ENCODE data around the gene KRTAP19-3.

DNA sequence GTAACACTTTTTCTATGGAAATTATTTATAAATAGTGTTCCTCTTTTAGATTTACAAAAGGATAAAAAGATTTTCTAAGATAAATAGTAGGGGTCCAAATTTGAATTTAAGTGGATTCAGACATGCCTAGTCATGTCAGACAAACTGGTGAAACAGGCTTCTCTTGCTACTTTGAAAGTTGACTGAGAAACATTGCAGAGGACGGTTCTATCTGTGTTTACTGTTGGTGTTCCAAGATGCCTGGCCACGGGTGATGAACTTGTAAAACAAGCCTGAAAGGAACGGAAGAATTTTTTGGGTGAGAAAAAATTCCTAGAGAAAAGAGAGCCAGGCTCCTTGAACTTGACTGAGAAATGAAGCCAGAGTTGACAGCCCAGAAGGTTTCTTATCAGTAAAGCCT lies 13.8 kb downstream of the KRTAP19-3 start:
- TF ChIP-seq, protein P1, sequence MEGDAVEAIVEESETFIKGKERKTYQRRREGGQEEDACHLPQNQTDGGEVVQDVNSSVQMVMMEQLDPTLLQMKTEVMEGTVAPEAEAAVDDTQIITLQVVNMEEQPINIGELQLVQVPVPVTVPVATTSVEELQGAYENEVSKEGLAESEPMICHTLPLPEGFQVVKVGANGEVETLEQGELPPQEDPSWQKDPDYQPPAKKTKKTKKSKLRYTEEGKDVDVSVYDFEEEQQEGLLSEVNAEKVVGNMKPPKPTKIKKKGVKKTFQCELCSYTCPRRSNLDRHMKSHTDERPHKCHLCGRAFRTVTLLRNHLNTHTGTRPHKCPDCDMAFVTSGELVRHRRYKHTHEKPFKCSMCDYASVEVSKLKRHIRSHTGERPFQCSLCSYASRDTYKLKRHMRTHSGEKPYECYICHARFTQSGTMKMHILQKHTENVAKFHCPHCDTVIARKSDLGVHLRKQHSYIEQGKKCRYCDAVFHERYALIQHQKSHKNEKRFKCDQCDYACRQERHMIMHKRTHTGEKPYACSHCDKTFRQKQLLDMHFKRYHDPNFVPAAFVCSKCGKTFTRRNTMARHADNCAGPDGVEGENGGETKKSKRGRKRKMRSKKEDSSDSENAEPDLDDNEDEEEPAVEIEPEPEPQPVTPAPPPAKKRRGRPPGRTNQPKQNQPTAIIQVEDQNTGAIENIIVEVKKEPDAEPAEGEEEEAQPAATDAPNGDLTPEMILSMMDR (IDR thresholded peaks at IDR 0.05), result no peak
- TF ChIP-seq POLR2A (IDR thresholded peaks at IDR 0.05), result no peak
